Hypothalamus (tissue), 51 donors: Measurements from ENCODE around the gene SOCS4.
"Not testable (repeated sequence)": the region's sequence is repeated elsewhere in the genome, so short reads cannot be mapped to it uniquely, and the experiment has no call there.

Experiments used
- DNase-seq, 51 donors: peaks; one replicate each; lab custom pipeline; 2025; lab: John Stamatoyannopoulos, UW

The SOCS4 gene

GRCh38 chr14:55051423-55052268 is 24.6 kb downstream of the SOCS4 start, which contains the start of gene MAPK1IP1L:
Gene MAPK1IP1L, plus strand, starts transcription at chr14:55051647. Its CDS starts 10,037 bp downstream, at chr14:55061684.
- peak; percentile 55 to 93 (median 86) for DNase-seq

- DNase-seq = peak in 1 of 51 donors; percentile 66
These were observed 25.4 kb downstream of the SOCS4 start for GRCh38 chr14:55052269-55052930.

GRCh38 chr14:55053018-55053417 is 26.0 kb downstream of the SOCS4 start:
- no peak for DNase-seq

GRCh38 chr14:55053500-55053899 is 26.5 kb downstream of the SOCS4 start:
- DNase-seq = no peak

GRCh38 chr14:55054098-55054497 is 27.1 kb downstream of the SOCS4 start:
- DNase-seq = no peak

- DNase-seq = no peak
These were observed 30.9 kb downstream of the SOCS4 start for GRCh38 chr14:55057919-55058318.

GRCh38 chr14:55059333-55059732 is 32.3 kb downstream of the SOCS4 start:
- no peak for DNase-seq

- DNase-seq = peak in 4 of 51 donors; percentile 3 to 16 (median 6)
These were observed 35.7 kb downstream of the SOCS4 start for GRCh38 chr14:55062517-55063351.

GRCh38 chr14:55064896-55065295 is 37.9 kb downstream of the SOCS4 start:
- not testable (repeated sequence) for DNase-seq

GRCh38 chr14:55065411-55065810 is 38.4 kb downstream of the SOCS4 start:
- no peak for DNase-seq

GRCh38 chr14:55066223-55066622 is 39.2 kb downstream of the SOCS4 start:
- DNase-seq = no peak

- DNase-seq = no peak
These were observed 44.0 kb downstream of the SOCS4 start for GRCh38 chr14:55070981-55071411.

- peak in 31 of 51 donors; percentile 2 to 79 (median 36) for DNase-seq
These were observed 45.0 kb downstream of the SOCS4 start for GRCh38 chr14:55071870-55072640.

GRCh38 chr14:55073856-55074255 is 46.8 kb downstream of the SOCS4 start:
- DNase-seq = no peak

GRCh38 chr14:55074662-55075061 is 47.6 kb downstream of the SOCS4 start:
- DNase-seq = no peak

- DNase-seq = no peak
These were observed 48.7 kb downstream of the SOCS4 start for GRCh38 chr14:55075628-55076175.

- no peak for DNase-seq
These were observed 50.4 kb downstream of the SOCS4 start for GRCh38 chr14:55077170-55078151.

- not testable (repeated sequence) for DNase-seq
These were observed 52.9 kb downstream of the SOCS4 start for GRCh38 chr14:55079961-55080360.
